HG03103 (cell line): ENCODE results near the gene NOS3.
"Not testable (repeated sequence)": the region's sequence is repeated elsewhere in the genome, so short reads cannot be mapped to it uniquely, and the experiment has no call there.

Experiments used
- ATAC-seq: cut with Tn5 transposase; IDR thresholded peaks from one replicate; pipeline ENCODE4 v1.9.1; 2021; ENCODE audit warnings: low read depth; ENCODE audit not compliant: unreplicated experiment

The NOS3 gene

DNA sequence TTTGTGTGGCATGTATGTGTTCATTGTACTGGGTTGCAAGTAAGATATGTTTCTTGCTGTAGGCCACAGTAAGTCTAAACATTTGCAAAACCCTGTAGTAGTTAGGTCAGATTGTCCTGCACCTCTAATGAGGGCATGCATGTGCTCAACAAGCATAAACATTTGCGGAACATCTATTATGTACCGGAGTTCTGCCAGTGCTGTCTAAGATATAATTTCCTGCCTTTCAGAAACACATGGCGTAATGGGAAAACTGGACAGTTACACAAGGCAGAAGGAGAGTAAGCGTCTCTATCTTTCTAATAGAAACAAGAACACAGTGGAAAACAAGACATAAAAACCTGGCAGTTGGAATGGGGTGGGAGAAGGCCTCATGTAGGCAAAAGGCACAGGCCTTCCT lies 40.2 kb downstream of the NOS3 start:
- ATAC-seq = no peak

- ATAC-seq = no peak
Observed at GRCh38 chr7:151032936-151033863, 42.4 kb downstream of the NOS3 start.

DNA sequence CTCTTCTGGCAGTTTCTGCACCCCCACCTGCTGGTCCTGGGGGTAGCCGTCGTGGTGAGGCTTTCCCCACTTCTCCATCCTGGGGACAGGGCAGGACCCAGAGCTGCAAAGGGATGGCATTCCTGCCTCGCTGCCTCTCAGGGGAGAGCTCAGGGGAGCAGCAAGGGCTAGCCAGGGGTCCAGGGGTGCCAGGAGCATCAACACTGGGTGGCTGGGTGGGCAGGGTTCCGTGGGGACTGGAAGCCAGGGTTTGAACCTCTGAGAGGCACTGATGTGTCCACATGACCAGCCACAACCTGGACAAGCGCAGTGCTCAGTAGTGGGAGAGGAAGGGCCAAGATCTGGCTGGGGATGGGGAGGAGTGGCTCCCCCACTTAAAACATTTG lies 43.0 kb downstream of the NOS3 start:
- no peak for ATAC-seq

DNA sequence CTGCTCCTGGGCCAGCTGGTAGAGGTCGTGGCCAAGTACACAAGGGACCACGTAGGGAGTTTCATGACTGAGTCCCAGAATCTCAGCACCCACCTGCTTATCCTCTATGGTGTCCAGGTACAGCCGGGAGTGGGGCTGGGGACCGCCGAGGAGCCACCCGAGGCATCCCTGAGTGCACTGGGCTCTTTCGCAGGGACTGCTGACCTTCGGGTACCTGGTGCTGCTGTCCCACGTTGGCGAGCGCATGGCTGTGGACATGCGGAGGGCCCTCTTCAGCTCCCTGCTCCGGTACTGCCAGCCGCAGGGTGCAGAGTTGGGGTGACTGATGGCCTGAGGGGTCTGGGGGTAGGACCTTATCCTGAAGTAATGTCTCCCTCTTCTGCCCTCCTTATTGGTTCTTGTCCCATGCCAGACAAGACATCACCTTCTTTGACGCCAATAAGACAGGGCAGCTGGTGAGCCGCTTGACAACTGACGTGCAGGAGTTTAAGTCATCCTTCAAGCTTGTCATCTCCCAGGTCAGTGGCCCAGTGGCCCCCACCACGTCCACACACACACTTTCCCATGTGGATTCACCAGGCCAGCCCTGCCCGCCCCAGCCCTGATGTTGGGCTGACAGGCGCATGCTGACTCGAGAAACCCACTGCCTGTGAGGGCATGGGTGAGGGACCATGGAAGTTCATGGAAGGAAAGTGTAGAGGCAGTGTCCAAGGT lies 43.7 kb downstream of the NOS3 start:
- ATAC-seq = no peak

- ATAC-seq = no peak
Observed at GRCh38 chr7:151035026-151035717, 44.4 kb downstream of the NOS3 start.

DNA sequence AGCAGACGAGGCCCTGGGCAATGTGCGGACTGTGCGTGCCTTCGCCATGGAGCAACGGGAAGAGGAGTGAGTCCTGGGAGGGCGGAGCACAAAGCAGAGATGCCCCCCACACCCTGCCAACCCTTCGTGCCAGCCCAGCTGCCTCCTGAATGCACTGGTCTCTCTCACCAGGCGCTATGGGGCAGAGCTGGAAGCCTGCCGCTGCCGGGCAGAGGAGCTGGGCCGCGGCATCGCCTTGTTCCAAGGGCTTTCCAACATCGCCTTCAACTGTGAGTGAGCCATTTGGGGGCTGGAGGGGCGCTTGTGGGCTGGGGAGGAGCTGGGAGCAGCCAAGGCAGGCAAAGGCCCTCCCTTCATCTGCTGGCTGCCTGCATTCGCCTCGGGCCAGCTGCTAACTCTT lies 45.1 kb downstream of the NOS3 start:
- ATAC-seq = no peak

GRCh38 chr7:151038951-151039849 lies 48.4 kb downstream of the NOS3 start:
- no peak for ATAC-seq

DNA sequence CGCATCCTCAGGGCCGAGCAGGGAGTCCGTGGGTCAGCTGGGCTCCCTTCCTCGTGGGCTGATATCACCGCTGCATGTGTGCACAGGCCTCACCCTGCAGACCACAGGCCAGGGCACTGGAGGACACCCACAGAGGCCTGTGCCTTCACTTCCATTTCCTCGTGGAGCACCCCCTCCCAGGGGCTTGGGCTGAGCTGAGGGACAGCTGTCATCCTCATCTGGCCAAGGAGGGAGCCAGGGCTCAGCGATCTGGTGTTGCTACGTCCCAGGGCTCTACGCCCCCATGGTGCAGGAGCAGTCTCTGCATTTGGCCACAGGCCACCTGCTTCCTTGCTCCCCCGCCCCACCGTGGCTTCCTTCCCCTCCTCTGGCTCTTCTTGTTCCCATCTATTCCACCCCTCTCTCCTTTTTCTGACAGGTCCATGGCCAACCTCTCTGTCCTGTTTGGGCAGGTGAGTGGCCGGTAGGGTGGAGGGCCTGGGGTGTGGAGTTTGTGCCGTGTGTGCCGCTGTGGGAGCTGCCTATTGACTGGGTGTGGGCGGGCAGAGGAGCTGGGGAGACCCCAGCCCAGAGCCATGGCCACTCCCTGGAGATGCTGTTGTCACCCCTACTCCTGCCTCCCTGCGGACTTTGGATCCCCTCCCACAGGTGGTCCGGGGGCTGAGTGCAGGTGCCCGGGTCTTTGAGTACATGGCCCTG lies 49.2 kb downstream of the NOS3 start:
- no peak for ATAC-seq

GRCh38 chr7:151040616-151041375 lies 50.0 kb downstream of the NOS3 start:
- ATAC-seq = no peak

DNA sequence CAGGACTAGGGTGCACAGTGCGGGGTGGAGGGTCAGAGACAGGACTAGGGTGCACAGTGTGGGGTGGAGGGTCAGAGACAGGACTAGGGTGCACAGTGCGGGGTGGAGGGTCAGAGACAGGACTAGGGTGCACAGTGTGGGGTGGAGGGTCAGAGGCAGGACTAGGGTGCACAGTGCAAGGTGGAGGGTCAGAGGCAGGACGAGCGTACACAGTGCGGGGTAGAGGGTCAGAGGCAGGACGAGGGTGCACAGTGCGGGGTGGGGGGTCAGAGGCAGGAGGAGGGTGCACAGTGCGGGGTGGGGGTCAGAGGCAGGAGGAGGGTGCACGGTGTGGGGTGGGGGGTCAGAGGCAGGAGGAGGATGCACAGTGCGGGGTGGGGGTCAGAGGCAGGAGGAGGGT lies 52.6 kb downstream of the NOS3 start:
- not testable (repeated sequence) for ATAC-seq

- ATAC-seq = no peak
Observed at GRCh38 chr7:151043959-151044358, 53.1 kb downstream of the NOS3 start.

DNA sequence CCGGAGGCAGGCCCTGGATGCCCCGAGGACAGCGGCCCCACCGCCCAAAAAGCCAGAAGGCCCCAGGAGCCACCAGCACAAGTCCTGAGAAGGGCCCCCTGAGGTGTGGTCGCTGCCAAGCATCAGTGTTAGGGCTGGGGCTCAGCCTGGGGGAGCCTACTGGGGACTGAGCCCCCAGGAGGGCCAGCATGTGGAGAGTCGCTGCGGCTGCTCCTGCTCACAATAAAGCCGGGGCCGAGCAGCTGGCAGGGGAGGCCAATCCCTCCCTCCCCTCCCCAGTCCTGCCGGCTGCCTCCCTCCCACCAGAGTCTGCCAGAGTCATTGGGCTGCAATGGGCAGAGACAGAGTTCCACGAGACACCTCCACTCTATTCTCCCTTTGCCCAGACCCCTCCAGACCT lies 54.4 kb downstream of the NOS3 start:
- ATAC-seq = no peak

GRCh38 chr7:151045967-151046366 lies 55.1 kb downstream of the NOS3 start:
- no peak for ATAC-seq

- ATAC-seq = no peak
Observed at GRCh38 chr7:151046603-151047573, 56.1 kb downstream of the NOS3 start.

GRCh38 chr7:151047976-151048815 lies 57.4 kb downstream of the NOS3 start, which contains the start of gene ASIC3:
Gene ASIC3, plus strand, starts transcription at chr7:151048531. Its CDS starts 355 bp downstream, at chr7:151048886.
- ATAC-seq = no peak

DNA sequence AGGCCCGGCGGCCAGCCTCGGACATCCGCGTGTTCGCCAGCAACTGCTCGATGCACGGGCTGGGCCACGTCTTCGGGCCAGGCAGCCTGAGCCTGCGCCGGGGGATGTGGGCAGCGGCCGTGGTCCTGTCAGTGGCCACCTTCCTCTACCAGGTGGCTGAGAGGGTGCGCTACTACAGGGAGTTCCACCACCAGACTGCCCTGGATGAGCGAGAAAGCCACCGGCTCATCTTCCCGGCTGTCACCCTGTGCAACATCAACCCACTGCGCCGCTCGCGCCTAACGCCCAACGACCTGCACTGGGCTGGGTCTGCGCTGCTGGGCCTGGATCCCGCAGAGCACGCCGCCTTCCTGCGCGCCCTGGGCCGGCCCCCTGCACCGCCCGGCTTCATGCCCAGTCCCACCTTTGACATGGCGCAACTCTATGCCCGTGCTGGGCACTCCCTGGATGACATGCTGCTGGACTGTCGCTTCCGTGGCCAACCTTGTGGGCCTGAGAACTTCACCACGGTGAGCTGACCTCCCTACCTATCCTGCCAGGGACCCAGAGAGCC lies 58.2 kb downstream of the NOS3 start:
- no peak for ATAC-seq

DNA sequence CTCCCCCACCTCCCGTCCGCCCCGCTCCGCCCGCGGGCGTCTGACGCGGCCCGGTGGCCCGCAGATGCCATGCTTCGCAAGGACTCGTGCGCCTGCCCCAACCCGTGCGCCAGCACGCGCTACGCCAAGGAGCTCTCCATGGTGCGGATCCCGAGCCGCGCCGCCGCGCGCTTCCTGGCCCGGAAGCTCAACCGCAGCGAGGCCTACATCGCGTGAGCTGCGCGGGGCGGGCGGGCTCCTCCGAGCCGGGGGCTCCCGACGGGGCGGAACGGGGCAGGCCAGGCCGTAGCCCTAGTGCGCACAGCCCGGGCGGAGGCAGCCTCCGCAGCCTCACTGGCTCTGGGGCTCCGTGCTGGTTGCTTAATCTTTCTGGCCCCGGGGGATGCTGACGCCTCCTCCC lies 60.3 kb downstream of the NOS3 start:
- ATAC-seq = no peak
